ENCODE measurements around the gene AXIN1.
"Not testable (repeated sequence)": the region's sequence is repeated elsewhere in the genome, so short reads cannot be mapped to it uniquely, and the experiment has no call there.

Gene AXIN1

DNA sequence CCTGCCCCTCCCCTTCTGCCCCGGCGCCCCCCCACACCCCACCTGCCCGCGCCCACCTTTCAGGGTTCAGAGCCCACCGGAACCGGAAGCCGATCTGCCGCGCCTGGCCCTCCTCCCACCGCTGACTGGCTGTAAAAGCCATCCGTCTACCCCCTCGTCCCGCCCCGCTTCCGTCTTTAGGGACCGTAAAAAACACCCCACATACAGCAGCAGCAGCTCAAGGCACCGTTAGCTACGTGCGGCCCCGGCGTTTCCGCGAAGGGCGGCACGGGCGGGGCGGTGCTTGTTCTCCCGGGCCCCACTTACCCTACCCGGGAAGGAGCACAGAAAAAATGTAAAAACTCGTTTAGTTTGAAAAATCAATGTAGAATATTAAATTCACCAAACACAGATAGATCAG is 17.9 kb upstream of the AXIN1 start, which contains the start of gene MRPL28:
Gene MRPL28, minus strand, starts transcription at position 96 of the 400 bp plus-strand sequence. CDS start 320 bp downstream, outside the sequence.
- peak; percentile 99 to 100 for ATAC-seq

DNA sequence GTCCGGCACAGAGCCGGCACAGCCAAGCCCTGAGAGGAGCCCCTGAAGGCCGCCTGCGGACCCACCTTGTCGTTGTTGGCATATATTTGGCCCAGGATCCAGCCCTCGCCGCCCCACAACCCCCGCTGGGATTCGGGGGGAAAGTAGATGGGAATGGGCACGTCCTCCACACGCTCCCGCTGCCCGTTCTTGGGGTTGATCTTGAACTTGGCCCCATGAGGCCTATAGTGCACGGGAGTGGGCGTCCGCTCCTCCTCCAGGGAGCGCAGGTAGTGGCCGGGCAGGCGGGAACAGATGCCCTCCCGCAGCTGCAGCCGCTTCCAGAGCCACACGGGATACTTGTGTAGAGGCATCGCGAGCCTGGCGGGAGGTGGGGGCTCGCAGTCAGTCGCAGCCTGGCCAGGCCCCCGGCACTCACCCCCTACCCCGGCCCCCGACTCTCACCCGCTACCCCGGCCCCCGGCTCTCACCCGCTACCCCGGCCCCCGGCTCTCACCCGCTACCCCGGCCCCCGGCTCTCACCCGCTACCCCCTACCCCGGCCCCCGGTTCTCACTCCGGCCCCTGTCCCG is 17.4 kb upstream of the AXIN1 start:
- no peak for ATAC-seq

DNA sequence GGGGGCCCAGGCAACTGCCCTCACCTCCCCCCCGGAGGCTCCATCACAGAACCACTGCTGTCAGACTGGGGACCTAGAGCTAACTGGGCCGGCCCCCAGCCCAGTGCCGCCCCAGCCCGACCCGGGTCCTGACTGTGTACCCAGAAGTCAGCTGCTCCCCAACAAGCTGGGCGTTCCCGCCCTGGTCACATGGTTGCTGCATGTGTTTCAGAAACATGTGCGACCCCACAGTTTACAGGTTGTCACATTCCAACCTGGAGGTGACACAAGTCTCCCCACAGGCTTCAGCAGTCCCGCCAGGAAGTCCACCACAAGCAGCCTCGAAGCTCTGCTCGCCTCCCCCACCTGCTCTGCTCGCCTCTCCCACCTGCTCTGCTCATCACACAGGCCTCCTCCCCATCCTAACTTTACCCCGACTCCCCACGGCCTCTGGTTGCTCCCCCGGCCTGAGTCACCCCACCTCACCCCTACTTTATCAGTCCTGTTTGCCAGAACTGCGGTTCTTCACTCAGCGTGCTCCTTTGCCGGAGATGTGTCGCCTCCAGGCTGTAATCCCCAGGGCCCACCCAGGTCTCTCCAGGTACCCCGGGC is 16.8 kb upstream of the AXIN1 start:
- ATAC-seq, result no peak

DNA sequence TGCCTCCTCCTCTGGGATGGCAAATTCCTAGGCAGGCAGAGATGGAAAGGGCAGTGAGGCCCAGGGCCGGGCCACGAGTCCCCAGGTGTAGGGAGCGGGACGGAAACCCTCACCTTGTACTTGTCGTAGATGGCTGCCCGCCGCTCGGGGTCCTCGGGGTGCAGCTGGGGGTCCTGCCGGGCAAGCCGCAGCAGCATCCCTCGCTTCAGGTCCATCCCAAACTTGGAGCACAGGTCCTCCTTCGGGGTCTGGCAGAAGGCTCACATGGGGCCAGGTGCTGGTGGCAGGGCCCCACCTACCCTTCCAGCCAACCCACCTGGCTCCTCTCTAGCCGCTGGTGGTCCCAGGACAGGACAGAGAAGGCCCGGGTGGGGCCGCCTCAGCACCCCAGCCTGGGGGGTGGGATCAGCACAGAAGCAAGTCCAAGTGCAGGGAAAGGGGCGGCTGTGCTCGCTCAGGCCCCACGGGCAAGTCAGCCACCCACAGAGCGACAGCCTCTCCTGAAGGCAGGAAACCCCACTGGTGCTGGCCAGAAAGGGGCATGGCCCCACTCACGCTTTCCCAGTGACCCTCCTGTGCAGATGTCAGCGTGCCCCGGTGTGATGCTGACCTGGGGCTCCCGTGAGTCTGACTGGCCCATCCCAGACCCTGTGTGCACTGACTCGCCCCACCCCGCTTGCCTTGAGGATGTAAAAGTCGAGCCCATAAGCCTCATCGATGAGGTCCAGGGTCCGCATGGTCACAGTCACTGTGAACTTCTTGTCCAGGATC is 16.1 kb upstream of the AXIN1 start:
- ATAC-seq, result no peak

DNA sequence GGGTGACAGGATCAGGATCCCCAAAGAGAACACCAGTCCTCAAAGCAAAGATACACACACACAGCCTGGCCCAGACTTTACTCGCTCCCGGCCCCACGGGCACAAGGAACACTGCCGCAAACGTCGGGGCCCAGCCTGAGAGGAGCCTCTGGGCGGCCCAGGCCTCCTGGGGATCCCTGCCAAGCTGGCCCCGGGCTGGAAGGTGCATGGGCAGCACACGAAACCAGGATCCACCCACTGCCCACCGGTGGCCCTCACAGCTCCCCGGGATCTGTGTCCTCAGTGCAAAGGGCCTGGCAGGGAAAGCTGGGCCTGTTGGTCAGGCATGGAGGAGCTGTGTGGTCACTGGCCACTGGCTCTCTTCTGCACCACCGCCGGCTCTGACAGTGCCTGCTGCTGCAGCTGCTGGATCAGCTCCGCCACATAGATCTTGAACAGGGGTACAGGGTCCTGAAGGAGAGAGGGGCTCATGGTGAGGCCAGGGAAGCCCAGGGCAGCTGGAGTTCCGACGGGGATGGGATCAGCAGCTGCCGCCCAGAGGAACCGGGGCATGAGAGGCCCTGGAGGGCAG is 14.9 kb upstream of the AXIN1 start:
- no peak for ATAC-seq

DNA sequence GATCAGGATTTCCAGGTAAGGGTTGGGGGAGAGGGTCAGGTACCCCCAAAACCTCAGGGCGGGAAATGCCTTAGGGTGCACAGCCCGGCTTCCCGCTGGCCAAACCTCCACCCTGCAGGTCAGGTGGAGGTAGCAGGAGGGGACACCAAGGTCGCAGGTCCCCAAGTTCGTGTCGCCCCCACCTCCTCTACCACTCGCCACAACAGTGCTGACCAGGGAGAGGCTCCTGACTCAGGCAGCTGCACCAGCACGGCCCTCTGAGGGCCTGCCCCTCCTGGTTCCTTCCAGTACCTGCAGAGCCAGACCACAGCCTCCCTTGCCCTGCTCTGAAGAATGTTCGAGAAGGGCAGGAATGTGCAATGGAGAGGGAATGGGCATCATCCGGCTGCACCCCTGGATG is 14.0 kb upstream of the AXIN1 start:
- ATAC-seq, result no peak

DNA sequence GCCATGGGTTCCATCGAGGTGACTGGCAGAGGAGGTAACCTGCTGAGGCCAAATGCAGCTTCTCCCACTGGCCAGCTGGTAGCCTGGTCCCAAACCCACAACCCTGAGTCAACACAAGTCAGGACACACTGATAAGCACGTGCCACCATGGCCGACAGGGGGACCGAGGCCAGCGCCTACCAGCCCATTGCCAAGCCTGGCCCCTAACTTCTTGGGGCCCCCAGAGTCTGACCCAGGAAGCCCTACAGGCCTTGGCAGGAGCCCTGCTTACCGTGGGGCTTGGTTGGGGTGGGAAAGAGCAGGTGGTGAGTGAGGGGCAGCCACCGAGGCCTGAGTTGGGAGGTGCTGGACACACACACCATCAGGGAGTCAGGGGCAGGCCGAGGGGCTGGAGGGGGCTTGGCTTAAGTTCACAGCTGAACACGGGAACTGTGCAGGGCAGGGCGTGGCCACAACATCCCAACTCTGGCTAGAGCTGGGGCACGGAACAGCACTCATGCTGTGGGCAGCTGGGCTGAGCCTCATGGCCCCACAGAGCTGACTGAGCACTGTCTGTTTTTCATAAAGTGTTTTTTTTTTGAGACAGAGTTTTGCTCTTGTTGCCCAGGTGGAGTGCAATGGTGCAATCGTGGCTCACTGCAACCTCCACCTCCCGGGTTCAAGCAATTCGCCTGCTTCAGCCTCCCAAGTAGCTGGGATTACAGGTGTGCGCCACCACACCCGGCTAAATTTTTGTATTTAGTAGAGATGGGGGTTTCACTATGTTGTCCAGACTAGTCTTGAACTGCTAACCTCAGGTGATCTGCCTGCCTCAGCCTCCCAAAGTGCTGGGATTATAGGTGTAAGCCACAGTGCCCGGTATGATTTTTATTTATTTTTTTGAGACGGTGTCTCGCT is 12.3 kb upstream of the AXIN1 start:
- no peak for ATAC-seq

DNA sequence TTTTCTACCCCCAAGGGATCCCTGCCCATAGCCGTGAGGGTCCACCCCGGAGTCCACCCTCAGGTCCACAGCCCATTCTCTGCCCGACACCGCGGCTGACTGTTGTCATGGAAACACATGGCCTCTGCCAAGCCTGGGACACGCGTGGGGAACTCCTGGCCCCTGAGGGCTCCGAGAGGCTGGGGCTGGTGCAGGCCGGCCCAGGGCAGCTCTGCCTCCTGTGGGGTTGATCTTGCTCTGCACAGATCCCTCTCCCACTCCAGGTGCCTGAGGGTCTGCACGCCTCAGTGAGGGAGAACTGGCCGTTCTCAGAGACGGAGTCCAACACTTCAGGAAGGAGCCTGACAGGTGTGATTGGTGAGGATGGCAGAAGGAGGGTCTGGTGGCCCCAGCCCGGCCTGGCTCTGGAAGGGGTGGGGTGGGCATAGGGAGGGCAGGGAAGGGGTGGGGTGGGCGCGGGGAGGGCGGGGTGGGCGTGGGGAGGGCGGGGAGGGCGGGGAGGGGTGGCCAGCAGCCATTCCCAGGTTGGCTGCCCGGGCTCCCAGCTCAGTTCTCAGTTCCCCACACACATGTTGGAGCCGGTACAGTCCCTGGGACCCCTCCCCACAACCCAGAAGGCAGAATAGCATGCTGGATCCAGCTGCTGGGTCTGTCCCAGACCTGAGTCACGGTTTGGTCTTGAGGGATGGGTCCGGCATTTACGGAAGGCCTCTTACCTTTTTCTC is 11.4 kb upstream of the AXIN1 start:
- ATAC-seq, result no peak

DNA sequence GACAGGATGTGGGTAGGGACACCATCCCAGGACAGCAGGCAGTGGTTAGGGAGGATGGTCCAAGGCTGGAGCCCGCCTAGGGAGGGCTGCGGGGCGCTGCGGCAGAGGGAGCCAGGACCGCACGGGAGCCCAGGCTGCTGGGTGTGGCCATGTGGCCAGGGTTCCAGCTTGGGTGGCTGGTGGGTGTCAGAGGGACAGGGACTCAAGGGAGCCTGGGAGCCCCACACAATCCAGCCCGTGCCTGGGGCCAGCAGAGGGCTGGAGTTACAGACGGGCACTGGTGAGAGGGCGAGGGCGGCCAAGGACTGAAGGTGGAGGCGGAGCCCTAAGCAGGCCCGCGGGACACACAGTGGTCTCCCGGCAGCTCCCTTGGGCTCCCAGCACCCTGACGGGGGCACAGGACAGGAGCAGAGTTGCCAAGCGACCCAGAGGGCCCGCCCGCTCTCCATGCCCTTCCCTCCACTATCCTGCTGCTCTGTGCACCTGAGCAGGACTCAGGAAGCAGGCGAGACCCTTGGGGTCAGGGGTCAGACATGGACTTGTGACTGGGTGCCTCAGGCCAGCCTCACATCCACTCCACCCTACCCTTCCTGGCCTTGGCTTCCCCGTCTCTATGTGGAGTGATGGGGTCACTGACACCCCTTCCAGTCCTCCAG is 10.7 kb upstream of the AXIN1 start:
- no peak for ATAC-seq

DNA sequence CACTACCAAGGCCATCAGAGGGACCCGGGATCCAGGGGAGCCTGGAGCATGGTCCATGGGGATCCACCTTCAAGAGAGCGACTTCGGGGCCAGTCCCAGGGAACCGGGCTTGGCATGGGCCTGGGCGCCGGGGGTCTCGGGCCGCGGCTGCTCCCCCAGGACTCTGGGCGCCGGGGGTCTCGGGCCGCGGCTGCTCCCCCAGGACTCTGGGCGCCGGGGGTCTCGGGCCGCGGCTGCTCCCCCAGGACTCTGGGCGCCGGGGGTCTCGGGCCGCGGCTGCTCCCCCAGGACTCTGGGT is 10.1 kb upstream of the AXIN1 start:
- ATAC-seq, result not testable (repeated sequence)

DNA sequence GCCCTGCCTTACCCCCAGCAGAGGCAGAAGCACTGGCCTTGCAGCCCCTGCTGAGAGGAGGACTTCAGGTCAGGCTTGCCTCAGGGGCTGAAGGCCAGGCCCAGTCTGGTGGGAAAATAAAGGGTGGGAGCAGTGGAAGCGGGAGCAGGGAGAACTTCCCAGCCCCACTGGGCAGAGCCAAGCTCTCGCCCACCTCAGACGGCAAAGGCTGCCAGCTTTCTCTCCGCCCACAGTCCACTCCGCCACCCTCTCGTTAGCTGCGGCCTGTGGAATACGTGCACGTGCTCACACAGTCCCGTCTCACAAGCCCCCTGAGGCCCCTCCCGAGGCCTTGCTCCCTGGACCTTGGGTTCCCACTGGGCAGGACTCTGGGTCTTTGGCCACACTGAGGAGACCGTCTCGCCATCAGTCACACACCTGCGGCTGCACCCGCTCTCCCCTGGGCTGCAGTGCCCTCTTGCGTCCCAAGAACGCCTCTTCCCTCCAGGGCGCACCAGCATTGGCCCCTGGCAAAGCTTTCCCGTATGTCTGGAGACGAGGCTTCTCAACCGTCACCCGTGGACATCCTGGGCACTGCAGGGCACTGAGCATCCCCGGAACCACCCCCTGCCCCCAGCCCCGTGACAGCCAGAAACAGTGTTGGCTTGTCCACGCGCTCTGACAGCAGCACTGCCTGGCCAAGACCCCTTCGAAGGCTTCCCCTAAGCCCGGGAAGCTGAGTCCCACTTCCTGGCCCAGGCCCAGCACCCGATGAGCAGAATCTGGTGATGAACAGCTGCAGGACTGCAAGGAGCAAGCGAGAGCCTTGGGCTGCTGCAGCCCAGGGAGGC is 9.6 kb upstream of the AXIN1 start:
- peak; percentile 90 to 91 for ATAC-seq

DNA sequence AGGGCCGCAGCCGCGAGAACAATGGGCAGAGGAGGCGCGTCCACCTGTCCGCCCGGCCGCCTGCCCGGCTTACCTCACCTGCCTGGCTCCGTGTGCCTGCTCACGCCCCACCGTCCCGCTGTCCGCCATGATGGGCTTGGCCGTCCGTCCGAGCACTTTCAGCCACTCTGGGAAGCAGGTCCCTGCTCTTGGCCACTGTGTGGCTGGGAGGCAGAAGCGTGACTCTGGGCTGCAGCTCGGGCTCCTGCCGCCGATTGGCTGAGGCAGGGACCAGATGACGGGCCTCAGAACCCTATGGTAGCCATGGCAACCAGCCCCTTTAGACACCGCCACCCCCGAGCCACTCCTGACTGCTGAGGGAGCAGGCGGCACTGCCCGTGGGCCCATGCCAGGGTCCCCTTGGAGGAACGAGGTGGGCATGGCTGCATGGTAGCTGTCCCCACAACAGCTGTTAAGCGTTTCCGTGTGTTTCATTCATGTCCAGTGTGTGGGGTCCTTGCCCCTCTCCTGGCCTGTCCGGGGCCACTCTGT is 8.9 kb upstream of the AXIN1 start:
- no peak for ATAC-seq

DNA sequence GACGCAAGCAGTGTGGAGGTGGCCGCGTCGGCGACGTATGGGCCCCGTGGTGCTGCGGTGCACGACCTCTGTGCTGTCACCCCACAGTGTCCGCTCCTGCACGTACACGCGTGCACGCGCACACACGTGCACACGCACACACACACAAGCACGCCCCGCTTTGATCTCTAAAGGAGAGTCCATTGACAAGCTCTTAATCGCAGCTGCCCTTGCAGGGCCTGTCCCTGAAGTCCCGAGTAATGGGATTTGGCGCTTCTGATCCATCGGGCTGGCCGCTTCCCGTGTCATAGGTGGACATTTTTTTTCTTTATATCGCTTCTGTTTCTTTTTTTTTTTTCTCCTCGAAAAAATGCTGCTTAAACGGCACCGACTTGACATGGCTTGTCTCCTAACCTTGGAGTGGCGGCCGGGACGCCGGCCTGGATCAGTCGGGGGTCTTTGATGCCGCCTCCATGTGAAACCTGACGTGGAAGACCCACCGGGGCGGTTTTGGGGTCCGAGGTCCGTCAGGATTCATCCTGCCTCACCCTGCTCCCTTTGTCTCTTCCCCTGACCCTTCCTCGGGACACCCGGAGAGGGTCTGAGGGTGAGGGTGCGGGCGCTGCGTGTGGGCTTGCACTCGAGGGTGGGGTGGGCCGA is 8.3 kb upstream of the AXIN1 start:
- no peak for ATAC-seq

DNA sequence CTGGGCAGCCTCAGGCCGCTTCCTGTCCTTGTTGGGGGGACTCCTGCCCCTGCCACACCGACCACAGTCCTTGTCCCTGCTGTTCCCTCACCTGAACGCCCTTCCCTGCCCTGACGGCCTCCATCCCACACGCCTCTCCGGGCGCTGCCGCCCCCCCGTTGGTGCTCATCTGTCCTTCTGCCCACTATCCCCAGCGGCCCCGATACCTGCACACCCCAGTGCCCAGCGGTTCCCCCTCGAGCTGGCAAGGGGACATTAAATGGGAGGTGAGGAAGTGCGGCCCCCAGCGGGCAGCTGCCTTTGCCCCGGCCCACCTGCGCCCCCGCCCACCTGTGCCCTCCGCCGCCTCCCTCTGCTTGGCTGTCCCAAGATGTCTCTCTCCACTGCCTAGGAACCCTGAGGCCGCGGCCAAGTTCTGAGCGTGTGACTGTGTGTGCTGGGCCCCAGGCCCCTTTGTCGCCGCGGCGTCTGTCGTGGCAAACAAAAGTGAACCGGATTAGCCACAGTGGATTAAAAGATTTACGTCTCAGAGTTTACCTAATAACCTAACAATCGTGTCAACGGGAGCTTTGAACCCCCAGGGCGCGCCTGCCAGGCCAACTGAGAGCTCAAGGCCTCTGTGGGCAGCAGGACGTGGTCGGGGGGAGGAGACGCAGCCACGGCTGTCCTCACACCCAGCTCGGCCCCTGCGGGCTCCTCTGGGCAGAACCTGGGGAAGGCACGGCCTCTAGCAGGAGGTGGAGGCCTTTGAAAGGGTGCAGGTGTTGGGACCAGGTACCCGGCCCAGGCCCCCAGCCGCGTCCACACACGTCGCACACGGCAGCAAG is 7.6 kb upstream of the AXIN1 start:
- no peak for ATAC-seq

DNA sequence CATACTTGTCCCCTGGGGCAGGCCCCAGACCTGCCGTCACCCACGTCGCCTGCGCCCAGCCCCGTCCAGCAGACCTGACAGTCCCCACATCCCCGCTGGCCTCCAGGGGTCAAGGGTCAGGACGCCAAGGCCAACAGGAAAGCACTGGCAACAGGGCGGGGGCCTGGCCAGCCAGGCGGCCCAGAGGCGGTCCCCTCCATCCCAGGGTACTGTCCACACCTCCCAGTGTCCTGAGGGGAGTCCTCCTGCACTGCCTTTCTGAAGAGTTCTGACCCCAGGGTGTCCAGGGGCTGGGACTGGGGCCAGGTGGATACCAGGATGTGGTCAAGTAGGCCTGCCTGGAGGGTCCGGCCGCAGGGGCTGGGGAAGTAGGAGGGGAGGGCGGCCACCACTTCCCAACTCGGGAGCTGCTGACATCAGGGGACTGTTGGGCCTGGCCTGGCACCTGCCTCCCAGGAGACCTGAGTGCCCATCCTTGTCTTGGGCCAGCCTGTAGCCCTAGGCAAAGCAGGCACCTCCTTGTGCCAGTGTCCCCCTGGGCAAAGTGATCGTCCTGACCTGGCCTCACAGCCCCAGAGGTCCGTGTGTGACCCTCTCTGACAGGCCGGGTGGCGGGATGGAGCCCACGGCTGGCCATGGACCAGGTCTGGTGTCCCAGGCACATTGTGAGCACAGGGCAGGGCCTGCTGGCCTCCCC is 6.7 kb upstream of the AXIN1 start:
- ATAC-seq, result no peak

DNA sequence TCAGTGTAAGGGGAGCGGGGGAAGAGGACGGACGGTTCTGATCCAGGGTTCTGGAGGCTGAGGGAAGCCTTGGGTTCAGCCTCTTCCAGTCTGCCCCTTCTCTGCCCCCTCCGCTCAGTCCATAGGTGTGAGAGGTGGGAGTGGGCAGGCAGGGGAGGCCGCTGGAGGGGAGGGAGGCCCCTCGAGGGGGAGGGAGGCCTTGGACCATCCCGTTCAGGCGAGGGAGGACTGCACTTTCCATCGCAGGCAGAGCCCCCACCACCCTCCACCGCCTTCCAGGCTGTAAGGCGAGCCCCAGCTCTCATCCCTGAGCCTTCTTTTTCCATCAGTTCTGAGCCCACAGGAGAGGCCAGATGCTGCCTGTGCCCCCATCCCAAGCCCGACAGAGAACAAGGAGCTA is 4.2 kb upstream of the AXIN1 start:
- ATAC-seq, result no peak

DNA sequence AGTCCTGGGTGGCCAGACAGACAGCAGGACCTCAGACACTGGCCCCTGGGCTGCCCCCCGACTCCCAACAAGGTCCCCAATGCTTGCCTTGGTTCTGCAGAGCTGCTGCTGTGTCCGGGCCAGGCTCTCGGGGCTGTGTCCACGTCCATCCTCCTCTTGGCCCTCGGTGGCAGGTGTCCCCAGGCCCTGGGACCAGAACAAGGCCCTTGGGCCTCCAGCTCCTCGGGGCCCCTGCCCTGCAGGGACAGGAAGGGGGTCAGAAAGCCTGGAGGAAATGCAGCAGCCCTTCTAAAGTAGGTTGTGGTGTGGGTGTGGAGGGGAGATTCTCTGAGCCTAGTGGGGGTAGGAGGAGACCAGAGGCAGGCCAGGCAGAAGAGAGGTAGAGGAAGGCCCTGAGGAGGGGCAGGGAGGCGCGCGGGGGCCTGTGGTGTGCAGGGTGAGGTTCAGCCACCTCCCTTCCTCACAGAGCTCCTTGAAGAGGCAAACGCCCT is 2.5 kb upstream of the AXIN1 start:
- no peak for ATAC-seq

DNA sequence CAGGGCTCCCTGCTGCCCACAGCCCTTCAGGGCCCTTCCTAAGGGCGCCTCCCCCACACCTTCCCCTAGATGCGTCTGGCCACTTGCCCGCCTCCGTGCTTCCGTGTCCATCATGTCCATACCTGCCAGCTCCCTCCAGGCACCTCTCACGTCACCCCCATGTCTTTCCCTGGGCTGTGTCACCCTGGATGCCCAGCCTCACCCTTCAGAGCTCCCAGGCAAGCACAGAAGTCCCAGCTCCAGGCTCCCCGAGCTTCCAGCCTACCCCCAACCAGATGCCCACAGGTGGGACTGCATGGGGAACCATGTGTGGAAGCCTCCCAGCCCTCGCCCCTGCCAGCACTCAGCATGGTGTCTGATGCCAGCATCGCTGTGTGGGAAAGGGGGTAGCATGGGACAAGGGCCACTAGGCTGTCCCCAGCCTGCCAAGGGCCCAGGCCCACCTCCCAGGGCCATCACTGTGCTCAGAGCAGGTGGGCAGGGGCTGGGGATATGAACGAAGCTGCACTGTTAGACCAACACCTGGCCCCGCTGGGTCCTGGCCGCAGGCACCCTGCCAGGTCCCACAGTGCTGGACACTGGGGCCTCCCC is 1.9 kb upstream of the AXIN1 start:
- ATAC-seq, result no peak
